Heart left ventricle (tissue), 13 donors: Measurements from ENCODE around the gene PDE1A.

ENCODE experiments used
- POLR2A ChIP-seq, 2 donors: fragments of 450-650 bp; IDR thresholded peaks; one replicate each; pipeline ENCODE4 v1.6.1; 2017; ENCODE audit warnings: antibody characterized with exemption in 2 of 2, mild to moderate bottlenecking in 2 of 2, moderate library complexity in 2 of 2
- TF ChIP-seq, protein P1 (sequence below), 12 donors: fragments of 200-600 bp; sonication (generic) in 4 of 12; IDR thresholded peaks; one replicate each; pipeline versions ENCODE4 v1.5.0 to v1.8.0; 2018 to 2022; ENCODE audit warnings: antibody characterized with exemption in 12 of 12, mild to moderate bottlenecking in 5 of 12
- donor health status: ischemic (EF 13 %, LVEDD 7.1; RV severe dilation, severe dysfunction).
- donor health status: DM: no; HTN: yes; CAD: no.
- donor health status: DM: no; HTN: no; CAD: no.
- donor health status: ischemic (EF 25% LVEDD 6.9; RV normal size, moderate dysfunction).
- donor health status: ischemic (EF 25% LVEDD 5.7; RV mildly dilated, moderate dysfunction).
- donor health status: ischemic (EF 35%, LVEDD 5.7; RV mildly dilated, moderate dysfunction).
- donor health status: nonischemic (EF 11% LVEDD 7.7; RV severe dilation, severe dysfunction).
- donor health status: DM: yes; HTN: yes; CAD: no.
- donor health status: PGD.
- donor health status: ischemic (EF 29% LVEDD 5.4; RV normal size, mild dysfunction).
- donor health status: nonischemic (EF 23%, LVEDD 6.1; RV moderate dilation, normal function).

DNA sequence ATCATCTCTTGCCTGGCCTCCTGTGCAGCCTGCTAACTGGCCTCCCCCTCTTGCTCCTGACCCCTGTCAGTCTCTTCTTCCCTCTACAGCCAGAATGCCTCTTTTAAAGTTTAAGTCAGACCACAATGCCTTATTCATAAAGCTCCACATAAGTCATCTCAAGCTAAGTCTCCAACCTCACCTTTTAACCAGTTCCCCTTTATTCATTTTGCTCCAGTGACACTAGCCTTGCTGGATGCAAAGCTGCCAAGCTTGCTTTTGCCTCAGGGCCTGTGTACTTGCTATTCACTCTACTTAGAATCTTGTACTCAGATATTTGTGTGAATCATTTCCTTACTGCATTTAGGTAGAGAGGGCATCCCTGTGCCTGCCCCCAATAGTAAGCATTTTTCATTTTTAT lies 180.9 kb downstream of the PDE1A start:
- TF ChIP-seq, protein P1, sequence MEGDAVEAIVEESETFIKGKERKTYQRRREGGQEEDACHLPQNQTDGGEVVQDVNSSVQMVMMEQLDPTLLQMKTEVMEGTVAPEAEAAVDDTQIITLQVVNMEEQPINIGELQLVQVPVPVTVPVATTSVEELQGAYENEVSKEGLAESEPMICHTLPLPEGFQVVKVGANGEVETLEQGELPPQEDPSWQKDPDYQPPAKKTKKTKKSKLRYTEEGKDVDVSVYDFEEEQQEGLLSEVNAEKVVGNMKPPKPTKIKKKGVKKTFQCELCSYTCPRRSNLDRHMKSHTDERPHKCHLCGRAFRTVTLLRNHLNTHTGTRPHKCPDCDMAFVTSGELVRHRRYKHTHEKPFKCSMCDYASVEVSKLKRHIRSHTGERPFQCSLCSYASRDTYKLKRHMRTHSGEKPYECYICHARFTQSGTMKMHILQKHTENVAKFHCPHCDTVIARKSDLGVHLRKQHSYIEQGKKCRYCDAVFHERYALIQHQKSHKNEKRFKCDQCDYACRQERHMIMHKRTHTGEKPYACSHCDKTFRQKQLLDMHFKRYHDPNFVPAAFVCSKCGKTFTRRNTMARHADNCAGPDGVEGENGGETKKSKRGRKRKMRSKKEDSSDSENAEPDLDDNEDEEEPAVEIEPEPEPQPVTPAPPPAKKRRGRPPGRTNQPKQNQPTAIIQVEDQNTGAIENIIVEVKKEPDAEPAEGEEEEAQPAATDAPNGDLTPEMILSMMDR (IDR thresholded peaks at IDR 0.05), result no peak
- no peak for TF ChIP-seq POLR2A (IDR thresholded peaks at IDR 0.05)
